GM18858 (cell line): ENCODE measurements around the gene GLDN.
"Not testable (repeated sequence)": the region's sequence is repeated elsewhere in the genome, so short reads cannot be mapped to it uniquely, and the experiment has no call there.

Source experiments
- ATAC-seq: cut with Tn5 transposase; IDR thresholded peaks from one replicate; pipeline ENCODE4 v1.9.1; 2021; ENCODE audit not compliant: unreplicated experiment

GLDN gene

DNA sequence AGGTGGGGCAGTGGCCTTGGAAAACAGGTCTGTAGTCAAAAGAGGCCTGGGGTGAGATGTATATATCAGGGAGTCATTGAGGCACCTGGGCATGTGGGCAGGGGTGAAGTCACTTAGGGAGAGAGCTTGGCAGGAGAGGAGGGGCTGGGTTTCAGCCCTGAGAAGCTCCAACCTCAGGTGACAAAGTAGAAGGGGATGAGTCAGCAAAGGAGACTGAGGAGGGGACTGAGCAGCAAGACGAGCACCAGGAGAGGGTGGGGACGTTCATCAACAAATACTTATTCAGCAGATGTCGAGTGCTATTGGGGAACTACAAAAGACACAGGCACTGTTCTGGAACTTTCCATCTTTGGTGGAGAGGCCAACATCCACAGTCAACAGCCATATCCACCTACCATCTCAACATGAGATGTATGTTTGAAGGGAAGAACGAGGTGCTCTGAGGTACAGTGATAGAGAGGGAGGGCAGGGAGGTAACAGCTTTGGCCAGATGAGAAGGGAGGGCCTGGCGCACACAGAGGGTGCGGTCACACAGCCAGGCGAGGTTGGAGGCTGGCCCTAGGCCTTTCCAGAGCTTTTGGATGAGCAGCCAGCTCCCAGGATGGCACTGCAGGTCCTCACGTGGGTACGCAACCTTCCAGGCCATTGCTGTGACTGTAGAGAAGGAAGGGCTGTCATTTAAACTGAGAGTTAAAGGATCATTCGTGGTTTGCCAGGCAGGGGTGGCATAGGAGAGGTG lies 45.7 kb downstream of the GLDN start:
- ATAC-seq: no peak

GRCh38 chr15:51387699-51388041 lies 46.2 kb downstream of the GLDN start:
- ATAC-seq: no peak

GRCh38 chr15:51388726-51389125 lies 47.3 kb downstream of the GLDN start:
- ATAC-seq: no peak

- ATAC-seq: no peak
Observed at GRCh38 chr15:51390241-51390965, 48.9 kb downstream of the GLDN start.

DNA sequence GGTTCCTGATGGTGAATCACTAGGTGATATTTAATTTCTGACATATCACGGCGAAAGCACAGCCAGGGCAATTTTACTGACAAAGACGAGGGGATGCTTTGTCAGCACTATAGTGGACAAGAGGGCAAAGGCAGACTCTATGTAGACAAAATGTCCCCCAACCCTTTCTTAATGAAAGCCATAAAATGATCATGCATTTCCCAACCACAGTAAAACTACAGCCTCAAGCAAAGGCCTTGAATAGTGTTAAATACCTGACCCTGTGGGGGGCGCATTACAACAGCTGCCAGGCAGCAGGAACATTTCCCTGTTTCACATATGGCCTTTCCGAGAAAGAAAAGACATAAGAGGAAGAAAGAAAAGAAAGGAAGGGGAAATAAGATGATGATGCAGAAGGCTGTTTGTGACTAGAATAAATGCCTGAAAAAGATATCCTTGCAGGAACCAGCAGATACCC lies 49.5 kb downstream of the GLDN start:
- no peak for ATAC-seq

- no peak for ATAC-seq
Observed at GRCh38 chr15:51396921-51397320, 55.5 kb downstream of the GLDN start.

- no peak for ATAC-seq
Observed at GRCh38 chr15:51398626-51399025, 57.2 kb downstream of the GLDN start.

- no peak for ATAC-seq
Observed at GRCh38 chr15:51401051-51401780, 59.8 kb downstream of the GLDN start.

DNA sequence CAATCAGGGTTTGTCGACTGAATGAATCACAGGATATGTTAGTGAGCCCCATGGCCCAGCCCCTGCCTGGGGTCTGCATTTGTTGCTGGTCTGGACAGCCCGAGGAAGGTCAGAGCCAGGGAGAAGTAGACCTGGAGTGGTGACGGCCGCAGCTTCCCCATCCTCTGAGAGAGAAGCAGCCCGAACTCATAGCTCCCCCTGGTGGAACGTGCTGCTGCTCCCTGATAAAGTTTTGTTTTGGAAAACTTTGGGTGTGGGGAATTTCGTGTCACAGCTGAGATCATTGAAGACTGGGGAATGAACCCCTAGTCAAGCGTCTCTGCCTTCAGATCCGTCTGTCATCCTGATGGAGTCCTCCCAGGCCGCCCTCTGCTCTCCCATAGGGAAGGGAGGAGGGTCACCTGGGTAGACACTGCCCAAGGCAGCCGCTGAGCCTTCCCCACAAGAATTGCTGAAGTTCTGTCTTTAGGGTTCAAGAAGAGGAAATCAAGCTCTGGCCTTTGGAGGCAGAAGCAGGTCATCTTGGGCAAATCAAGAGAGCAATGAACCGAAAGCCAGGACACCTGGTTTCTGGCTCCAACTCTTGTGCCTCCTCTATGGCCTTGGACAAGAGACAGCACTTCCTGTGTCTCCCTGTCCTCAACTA lies 60.5 kb downstream of the GLDN start:
- ATAC-seq: no peak

GRCh38 chr15:51403072-51403878 lies 61.8 kb downstream of the GLDN start:
- ATAC-seq: no peak

- no peak for ATAC-seq
Observed at GRCh38 chr15:51403946-51404695, 62.7 kb downstream of the GLDN start.

GRCh38 chr15:51405693-51406523 lies 64.5 kb downstream of the GLDN start:
- ATAC-seq: no peak

DNA sequence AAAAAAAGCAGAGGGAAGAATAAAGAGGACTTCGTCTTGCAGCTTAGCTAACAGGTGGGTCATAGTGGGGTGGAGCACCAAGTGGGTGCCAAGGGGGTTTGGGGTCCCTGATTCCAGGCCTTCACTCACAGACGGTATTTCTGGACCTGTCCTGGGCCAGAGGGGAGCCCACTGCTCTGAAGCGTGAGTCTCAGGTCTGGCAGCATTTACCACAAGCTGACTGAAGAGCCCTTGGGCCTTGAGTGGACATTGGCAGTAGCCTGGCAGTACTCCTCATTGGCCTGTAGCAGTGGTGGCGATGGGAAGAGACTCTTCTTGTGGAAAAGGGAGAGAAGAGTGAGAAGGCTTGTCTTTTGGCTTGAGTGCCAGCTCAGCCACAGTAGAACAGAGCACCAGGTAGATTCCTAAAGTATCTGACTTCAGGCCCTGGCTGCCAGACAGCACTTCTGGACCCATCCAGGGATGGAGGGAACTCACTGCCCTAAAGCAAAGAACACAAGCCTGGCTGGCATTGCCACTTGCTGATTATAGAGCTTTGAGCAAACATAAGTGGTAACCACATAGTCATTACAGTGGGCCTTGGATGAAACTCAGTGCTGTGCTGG lies 72.9 kb downstream of the GLDN start:
- no peak for ATAC-seq

DNA sequence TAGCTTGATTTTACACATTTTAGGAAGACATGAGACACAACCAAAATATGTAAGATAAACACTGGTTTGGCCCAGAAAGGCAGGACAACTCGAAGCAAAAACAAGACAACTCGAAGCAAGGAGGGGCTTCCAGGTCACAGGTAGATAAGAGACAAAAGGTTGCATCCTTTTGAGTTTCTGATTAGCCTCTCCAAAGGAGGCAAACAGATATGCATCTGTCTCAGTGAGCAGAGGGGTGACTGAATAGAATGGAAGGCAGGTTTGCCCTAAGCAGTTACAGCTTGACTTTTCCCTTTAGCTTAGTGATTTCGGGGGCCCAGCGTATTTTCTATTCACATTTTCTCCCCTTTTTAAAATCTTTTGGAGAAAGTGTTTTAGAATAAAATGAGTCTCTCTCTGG lies 74.7 kb downstream of the GLDN start:
- ATAC-seq: no peak

- not testable (repeated sequence) for ATAC-seq
Observed at GRCh38 chr15:51423040-51423439, 81.6 kb downstream of the GLDN start.

DNA sequence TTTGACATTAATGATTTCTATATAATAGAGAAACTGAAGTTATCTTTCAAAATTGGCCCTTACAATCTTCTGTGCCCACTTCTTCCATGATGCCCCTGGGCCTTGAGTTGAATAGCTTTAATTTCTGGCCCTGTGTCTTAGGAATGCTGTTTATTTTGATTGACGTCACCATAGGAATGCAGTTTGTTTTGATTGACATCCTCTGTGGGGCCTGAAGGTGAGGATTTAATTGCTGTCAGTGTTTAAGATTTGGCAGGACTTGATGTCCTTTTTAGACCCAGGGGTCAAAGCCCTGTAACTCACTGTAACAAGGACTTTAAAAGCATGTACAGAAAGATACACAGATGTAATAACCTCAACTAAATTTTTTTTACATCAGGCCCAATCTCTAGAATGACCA lies 83.3 kb downstream of the GLDN start:
- ATAC-seq: no peak

DNA sequence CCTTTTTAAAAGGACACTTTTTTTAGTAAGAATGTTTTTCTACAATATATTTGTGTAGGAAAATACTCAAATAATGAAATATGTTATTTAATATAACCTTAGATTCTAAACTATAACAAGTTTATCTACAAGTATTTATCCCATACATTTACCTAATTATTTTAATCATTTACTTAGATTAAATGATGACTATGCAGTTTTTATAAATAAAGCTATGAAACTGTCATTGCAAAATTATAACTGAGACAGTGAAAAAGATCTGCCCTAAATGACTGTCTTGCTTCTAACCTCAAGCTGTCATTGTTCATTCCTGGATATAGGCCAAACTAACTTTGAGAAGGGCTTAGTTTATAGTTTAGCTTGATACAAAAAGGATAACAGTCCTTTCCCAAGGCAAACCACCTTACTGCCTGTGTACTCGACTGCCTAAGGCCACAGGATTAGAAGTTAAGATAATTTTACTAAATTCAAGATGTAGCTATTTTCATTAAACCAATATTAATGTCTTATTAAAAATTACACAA lies 84.1 kb downstream of the GLDN start:
- no peak for ATAC-seq

GRCh38 chr15:51438526-51438925 lies 97.1 kb downstream of the GLDN start:
- no peak for ATAC-seq
